Central memory CD8-positive, alpha-beta T cell (primary cell): ENCODE measurements around the gene TMEM132D.
"Not testable (repeated sequence)": the region's sequence is repeated elsewhere in the genome, so short reads cannot be mapped to it uniquely, and the experiment has no call there.

ENCODE experiments used
- ATAC-seq: fragments of 150-1000 bp; cut with Tn5 transposase; replicated peaks from 2 replicates; pipeline ENCODE4 v1.10.0; 2022; ENCODE audit warnings: mild to moderate bottlenecking, moderate FRiP score, moderate number of reproducible peaks; ENCODE audit not compliant: poor library complexity, severe bottlenecking; ENCODE audit errors: extremely low read depth
- DNase-seq, 2 donors: peaks; one replicate each; pipeline ENCODE4 v3.0.0; 2021; ENCODE audit warnings: low spot score in 2 of 2
- H3K27ac Mint-ChIP-seq: one replicate; pipeline ENCODE4 v1.8.0; 2022; ENCODE audit warnings: low read depth, mild to moderate bottlenecking, moderate library complexity, mixed read lengths
- H3K27me3 Mint-ChIP-seq: one replicate; pipeline ENCODE4 v1.8.0; 2022; ENCODE audit warnings: mixed read lengths
- H3K36me3 Mint-ChIP-seq: one replicate; pipeline ENCODE4 v1.8.0; 2022; ENCODE audit warnings: mild to moderate bottlenecking, moderate library complexity, mixed read lengths; ENCODE audit not compliant: insufficient read depth
- H3K4me1 Mint-ChIP-seq: one replicate; pipeline ENCODE4 v1.8.0; 2022; ENCODE audit warnings: mixed read lengths
- H3K4me3 Mint-ChIP-seq: one replicate; pipeline ENCODE4 v1.8.0; 2022; ENCODE audit warnings: mild to moderate bottlenecking, moderate library complexity, mixed read lengths
- H3K9me3 Mint-ChIP-seq: one replicate; pipeline ENCODE4 v1.8.0; 2022; ENCODE audit warnings: mixed read lengths

Gene TMEM132D

GRCh38 chr12:129901254-129901653 lies 2.6 kb downstream of the TMEM132D start:
- no peak overlapping the region for H3K27ac Mint-ChIP-seq
- H3K4me1 Mint-ChIP-seq: no peaks in the 10 kb centered on the region
- no peak for DNase-seq
- ATAC-seq: no peak
- H3K36me3 Mint-ChIP-seq: no peaks in the 10 kb centered on the region
- no peak overlapping the region for H3K4me3 Mint-ChIP-seq
- H3K27me3 Mint-ChIP-seq: peaks cover 36% of the 10 kb centered on the region
- H3K9me3 Mint-ChIP-seq: no peaks in the 10 kb centered on the region

- H3K4me3 Mint-ChIP-seq: no peak overlapping the region
- no peaks in the 10 kb centered on the region for H3K9me3 Mint-ChIP-seq
- peaks cover 26% of the 10 kb centered on the region for H3K27me3 Mint-ChIP-seq
- ATAC-seq (no peak), DNase-seq (no peak)
- H3K27ac Mint-ChIP-seq: no peak overlapping the region
- H3K4me1 Mint-ChIP-seq: no peaks in the 10 kb centered on the region
- no peaks in the 10 kb centered on the region for H3K36me3 Mint-ChIP-seq
Measured at GRCh38 chr12:129900306-129900705, 3.5 kb downstream of the TMEM132D start.

- not testable (repeated sequence) for ATAC-seq, H3K36me3 Mint-ChIP-seq, DNase-seq, H3K27ac Mint-ChIP-seq, H3K9me3 Mint-ChIP-seq, H3K4me3 Mint-ChIP-seq, H3K4me1 Mint-ChIP-seq
- H3K27me3 Mint-ChIP-seq: peaks cover 16% of the 10 kb centered on the region
Measured at GRCh38 chr12:129899045-129899444, 4.8 kb downstream of the TMEM132D start.

GRCh38 chr12:129893691-129894090 lies 10.1 kb downstream of the TMEM132D start:
- H3K27ac Mint-ChIP-seq: no peak overlapping the region
- no peaks in the 10 kb centered on the region for H3K36me3 Mint-ChIP-seq
- no peaks in the 10 kb centered on the region for H3K4me1 Mint-ChIP-seq
- no peaks in the 10 kb centered on the region for H3K9me3 Mint-ChIP-seq
- H3K4me3 Mint-ChIP-seq: no peak overlapping the region
- DNase-seq (no peak), ATAC-seq (no peak)
- peaks cover 16% of the 10 kb centered on the region for H3K27me3 Mint-ChIP-seq

- Mint-ChIP-seq H3K4me3 (no peak overlapping the region), H3K4me1 (no peaks in the 10 kb centered on the region), H3K27me3 (peaks cover 17% of the 10 kb centered on the region), H3K36me3 (no peaks in the 10 kb centered on the region), H3K9me3 (no peaks in the 10 kb centered on the region), H3K27ac (no peak overlapping the region)
- ATAC-seq (no peak), DNase-seq (no peak)
Measured at GRCh38 chr12:129887101-129887500, 16.7 kb downstream of the TMEM132D start.

- Mint-ChIP-seq H3K36me3 (no peaks in the 10 kb centered on the region), H3K27ac (no peak overlapping the region), H3K9me3 (no peaks in the 10 kb centered on the region), H3K4me3 (no peak overlapping the region), H3K4me1 (no peaks in the 10 kb centered on the region), H3K27me3 (peaks cover 17% of the 10 kb centered on the region)
- DNase-seq (no peak), ATAC-seq (no peak)
Measured at GRCh38 chr12:129886541-129886940, 17.3 kb downstream of the TMEM132D start.

- Mint-ChIP-seq H3K27ac (no peak overlapping the region), H3K36me3 (no peaks in the 10 kb centered on the region), H3K27me3 (peaks cover 7% of the 10 kb centered on the region), H3K4me1 (no peaks in the 10 kb centered on the region), H3K4me3 (no peak overlapping the region), H3K9me3 (no peaks in the 10 kb centered on the region)
- no peak for DNase-seq
- no peak for ATAC-seq
Measured at GRCh38 chr12:129885287-129885686, 18.5 kb downstream of the TMEM132D start.

- ATAC-seq: no peak
- H3K4me1 Mint-ChIP-seq: no peaks in the 10 kb centered on the region
- no peak overlapping the region for H3K4me3 Mint-ChIP-seq
- DNase-seq: no peak
- H3K36me3 Mint-ChIP-seq: no peaks in the 10 kb centered on the region
- peaks cover 22% of the 10 kb centered on the region for H3K27me3 Mint-ChIP-seq
- H3K9me3 Mint-ChIP-seq: peaks cover 16% of the 10 kb centered on the region
- no peak overlapping the region for H3K27ac Mint-ChIP-seq
Measured at GRCh38 chr12:129877411-129877810, 26.4 kb downstream of the TMEM132D start.

- no peaks in the 10 kb centered on the region for H3K36me3 Mint-ChIP-seq
- no peak overlapping the region for H3K4me3 Mint-ChIP-seq
Measured at GRCh38 chr12:129873833-129874208, 30.0 kb downstream of the TMEM132D start.

GRCh38 chr12:129873111-129873832 lies 30.6 kb downstream of the TMEM132D start:
- ATAC-seq (no peak), DNase-seq (no peak)
- Mint-ChIP-seq H3K9me3 (peaks cover 22% of the 10 kb centered on the region), H3K36me3 (no peaks in the 10 kb centered on the region), H3K27ac (no peak overlapping the region), H3K4me1 (no peaks in the 10 kb centered on the region), H3K27me3 (peaks cover 13% of the 10 kb centered on the region), H3K4me3 (no peak overlapping the region)

More at GRCh38 chr12:129873833-129874208, 30.0 kb downstream of the TMEM132D start:
- DNase-seq: no peak
- Mint-ChIP-seq H3K4me1 (no peaks in the 10 kb centered on the region), H3K27me3 (peaks cover 16% of the 10 kb centered on the region), H3K27ac (no peak overlapping the region), H3K9me3 (peaks cover 22% of the 10 kb centered on the region)
- ATAC-seq: no peak

- Mint-ChIP-seq H3K27ac (no peak overlapping the region), H3K4me3 (no peak overlapping the region)
Measured at GRCh38 chr12:129871991-129872972, 31.5 kb downstream of the TMEM132D start.

GRCh38 chr12:129870796-129871195 lies 33.0 kb downstream of the TMEM132D start:
- Mint-ChIP-seq H3K4me3 (no peak overlapping the region), H3K4me1 (no peaks in the 10 kb centered on the region), H3K36me3 (no peaks in the 10 kb centered on the region), H3K27ac (no peak overlapping the region), H3K9me3 (peaks cover 18% of the 10 kb centered on the region), H3K27me3 (no peaks in the 10 kb centered on the region)
- ATAC-seq (no peak), DNase-seq (no peak)

More at GRCh38 chr12:129871991-129872972, 31.5 kb downstream of the TMEM132D start:
- ATAC-seq (no peak), DNase-seq (no peak)
- H3K4me1 Mint-ChIP-seq: no peaks in the 10 kb centered on the region
- H3K9me3 Mint-ChIP-seq: peaks cover 22% of the 10 kb centered on the region
- H3K36me3 Mint-ChIP-seq: no peaks in the 10 kb centered on the region
- peaks cover 12% of the 10 kb centered on the region for H3K27me3 Mint-ChIP-seq

- DNase-seq (no peak), ATAC-seq (no peak)
- H3K27ac Mint-ChIP-seq: no peak overlapping the region
- H3K27me3 Mint-ChIP-seq: no peaks in the 10 kb centered on the region
- H3K9me3 Mint-ChIP-seq: peaks cover 20% of the 10 kb centered on the region
- H3K36me3 Mint-ChIP-seq: no peaks in the 10 kb centered on the region
- no peaks in the 10 kb centered on the region for H3K4me1 Mint-ChIP-seq
- H3K4me3 Mint-ChIP-seq: no peak overlapping the region
Measured at GRCh38 chr12:129870136-129870535, 33.7 kb downstream of the TMEM132D start.
